ENCODE results near the gene OSBP2. TPM values are rescaled to one million over a fixed set of nuclear protein-coding genes. Genes with fewer than 3 reads are reported as not detected.
"Not testable (repeated sequence)": the region's sequence is repeated elsewhere in the genome, so short reads cannot be mapped to it uniquely, and the experiment has no call there.

OSBP2 gene
- total RNA-seq, 1 experiment from 2014 or later = 7.1 TPM

- CTCF ChIA-PET = no interaction called here
These were observed 20.2 kb upstream of the OSBP2 start for GRCh38 chr22:30674482-30674881.

GRCh38 chr22:30675436-30675835, 19.2 kb upstream of the OSBP2 start:
- H3K27ac ChIP-seq = no peak overlapping the region
- H3F3A ChIP-seq (ENCODE audit: insufficient read depth, low read depth) = no peaks in the 10 kb centered on the region
- TF ChIP-seq CTCF (conservative IDR thresholded peaks at IDR 0.05) (no peak), EZH2 (IDR thresholded peaks at IDR 0.05; ENCODE audit: low read depth) (no peak)
- H3K27me3 ChIP-seq (ENCODE audit: insufficient read depth, low read depth) = no peaks in the 10 kb centered on the region
- H3K9me3 ChIP-seq (ENCODE audit: insufficient read depth, low read depth) = no peaks in the 10 kb centered on the region
- H3K36me3 ChIP-seq (ENCODE audit: low read depth) = no peaks in the 10 kb centered on the region
- ChIA-PET POLR2A (ENCODE audit: unreplicated experiment) (no interaction called here), CTCF (no interaction called here)
- H3K4me1 ChIP-seq (replicated peaks; ENCODE audit: insufficient read depth) = no peaks in the 10 kb centered on the region
- no peak for DNase-seq
- no peak overlapping the region for H3K4me2 ChIP-seq
- no peak overlapping the region for H2AFZ ChIP-seq
- H4K20me1 ChIP-seq (ENCODE audit: insufficient read depth) = no peaks in the 10 kb centered on the region
- no peaks in the 10 kb centered on the region for H3K9me2 ChIP-seq (ENCODE audit: insufficient read depth)
- no peak overlapping the region for H3K4me3 ChIP-seq
- H3K79me2 ChIP-seq (ENCODE audit: low read depth) = no peaks in the 10 kb centered on the region
- no TSS peak for BruUV-seq (replicated peaks)
- intact Hi-C loops (cut with micrococcal nuclease; ENCODE audit: unreplicated experiment) = no loop called here

More at GRCh38 chr22:30674482-30674881, 20.2 kb upstream of the OSBP2 start:
- H3K4me1 ChIP-seq (replicated peaks; ENCODE audit: insufficient read depth) = no peaks in the 10 kb centered on the region
- no peak overlapping the region for H3K4me3 ChIP-seq
- H3K79me2 ChIP-seq (ENCODE audit: low read depth) = no peaks in the 10 kb centered on the region
- H3K4me2 ChIP-seq = no peak overlapping the region
- H3K27me3 ChIP-seq (ENCODE audit: insufficient read depth, low read depth) = no peaks in the 10 kb centered on the region
- H3K9me3 ChIP-seq (ENCODE audit: insufficient read depth, low read depth) = no peaks in the 10 kb centered on the region
- H4K20me1 ChIP-seq (ENCODE audit: insufficient read depth) = no peaks in the 10 kb centered on the region
- POLR2A ChIA-PET (ENCODE audit: unreplicated experiment) = no interaction called here
- H3K27ac ChIP-seq = no peak overlapping the region
- no TSS peak for BruUV-seq (replicated peaks)
- no peak for DNase-seq
- TF ChIP-seq EZH2 (IDR thresholded peaks at IDR 0.05; ENCODE audit: low read depth) = no peak
- TF ChIP-seq CTCF (conservative IDR thresholded peaks at IDR 0.05) = no peak
- no peaks in the 10 kb centered on the region for H3F3A ChIP-seq (ENCODE audit: insufficient read depth, low read depth)
- intact Hi-C loops (cut with micrococcal nuclease; ENCODE audit: unreplicated experiment) = no loop called here
- H3K9me2 ChIP-seq (ENCODE audit: insufficient read depth) = no peaks in the 10 kb centered on the region
- no peak overlapping the region for H2AFZ ChIP-seq
- no peaks in the 10 kb centered on the region for H3K36me3 ChIP-seq (ENCODE audit: low read depth)

GRCh38 chr22:30676565-30676964, 18.1 kb upstream of the OSBP2 start:
- BruUV-seq (replicated peaks); DNase-seq; POLR2A ChIA-PET (ENCODE audit: unreplicated experiment): not testable (repeated sequence)

GRCh38 chr22:30679895-30680690, 14.6 kb upstream of the OSBP2 start:
- H3K4me3 ChIP-seq; H3K27me3 ChIP-seq (ENCODE audit: insufficient read depth, low read depth); H3K4me2 ChIP-seq; H3K9me3 ChIP-seq (ENCODE audit: insufficient read depth, low read depth); DNase-seq; CTCF ChIA-PET; H3K4me1 ChIP-seq (replicated peaks; ENCODE audit: insufficient read depth); intact Hi-C loops (cut with micrococcal nuclease; ENCODE audit: unreplicated experiment); H3K79me2 ChIP-seq (ENCODE audit: low read depth); H4K20me1 ChIP-seq (ENCODE audit: insufficient read depth); H3F3A ChIP-seq (ENCODE audit: insufficient read depth, low read depth); BruUV-seq (replicated peaks); H3K27ac ChIP-seq; H3K9me2 ChIP-seq (ENCODE audit: insufficient read depth); H3K36me3 ChIP-seq (ENCODE audit: low read depth); H2AFZ ChIP-seq: not testable (repeated sequence)
- POLR2A ChIA-PET (ENCODE audit: unreplicated experiment) = interaction anchor here (0.7 kb wide), 1 partner anchor 333 kb away, joined by 3 read pairs; no protein-coding TSS in a partner anchor

More at GRCh38 chr22:30676565-30676964, 18.1 kb upstream of the OSBP2 start:
- H3K27me3 ChIP-seq (ENCODE audit: insufficient read depth, low read depth); H3K4me1 ChIP-seq (replicated peaks; ENCODE audit: insufficient read depth); H3K9me3 ChIP-seq (ENCODE audit: insufficient read depth, low read depth); intact Hi-C loops (cut with micrococcal nuclease; ENCODE audit: unreplicated experiment); CTCF ChIA-PET; H3K4me3 ChIP-seq; H3K4me2 ChIP-seq; H3K27ac ChIP-seq; H2AFZ ChIP-seq; H3K9me2 ChIP-seq (ENCODE audit: insufficient read depth); H3K79me2 ChIP-seq (ENCODE audit: low read depth); H3F3A ChIP-seq (ENCODE audit: insufficient read depth, low read depth); H4K20me1 ChIP-seq (ENCODE audit: insufficient read depth); H3K36me3 ChIP-seq (ENCODE audit: low read depth): not testable (repeated sequence)

Data from PC-9 (cell line).